HepG2 (cell line): ENCODE results near the gene CYP27A1. TPM values are rescaled to one million over a fixed set of nuclear protein-coding genes. Genes with fewer than 3 reads are reported as not detected.

Experiments used
- ASH2L ChIP-seq: fragments of 300-600, 200-600 bp; sonication (generic); IDR thresholded peaks from 2 replicates; pipeline ENCODE4 v1.7.0; 2017; ENCODE audit warnings: low read depth, mild to moderate bottlenecking, moderate library complexity, mixed read lengths, low read length; ENCODE audit not compliant: insufficient read length
- CBFB ChIP-seq: sonication (generic); formaldehyde crosslinking; IDR thresholded peaks from 2 replicates; pipeline ENCODE4 v1.4.0; 2020; ENCODE audit warnings: missing genetic modification reagents
- MED13 ChIP-seq: sonication (generic); formaldehyde crosslinking; IDR thresholded peaks from 2 replicates; pipeline ENCODE4 v1.5.0; 2020; ENCODE audit warnings: missing genetic modification reagents
- MEIS1 ChIP-seq: sonication (generic); formaldehyde crosslinking; IDR thresholded peaks from 2 replicates; pipeline ENCODE4 v1.9.0; 2021; ENCODE audit warnings: mild to moderate bottlenecking, missing genetic modification reagents, moderate library complexity, borderline replicate concordance
- NFIC ChIP-seq: IDR thresholded peaks from 2 replicates; pipeline ENCODE4 v1.6.1; 2012; ENCODE audit warnings: mild to moderate bottlenecking, low read length, inconsistent platforms
- NKX3-1 ChIP-seq: sonication (generic); formaldehyde crosslinking; IDR thresholded peaks from 2 replicates; pipeline ENCODE4 v1.5.0; 2020; ENCODE audit warnings: missing genetic modification reagents
- NRL ChIP-seq: sonication (generic); formaldehyde crosslinking; IDR thresholded peaks from 2 replicates; pipeline ENCODE4 v1.5.0; 2020; ENCODE audit warnings: missing genetic modification reagents, mild to moderate bottlenecking, moderate library complexity, borderline replicate concordance
- PLRG1 ChIP-seq: fragments of 450-650 bp; conservative IDR thresholded peaks from 2 replicates; pipeline ENCODE4 v1.6.1; 2016
- PPARG ChIP-seq: conservative IDR thresholded peaks from 2 replicates; pipeline ENCODE4 v1.6.1; 2016; ENCODE audit warnings: missing biosample characterization, missing genetic modification reagents
- RARG ChIP-seq: sonication (generic); formaldehyde crosslinking; IDR thresholded peaks from 2 replicates; pipeline ENCODE4 v1.4.0; 2020; ENCODE audit warnings: low read depth, mild to moderate bottlenecking, missing genetic modification reagents
- SP4 ChIP-seq: sonication (generic); formaldehyde crosslinking; IDR thresholded peaks from 2 replicates; pipeline ENCODE4 v1.8.1; 2023; ENCODE audit warnings: mild to moderate bottlenecking, missing genetic modification reagents
- SRY ChIP-seq: sonication (generic); formaldehyde crosslinking; IDR thresholded peaks from 2 replicates; pipeline ENCODE4 v1.8.0; 2022; ENCODE audit warnings: mild to moderate bottlenecking, missing genetic modification reagents
- TCF7L2 ChIP-seq: IDR thresholded peaks from 2 replicates; pipeline ENCODE4 v1.6.1; 2011; ENCODE audit warnings: mild to moderate bottlenecking, low read depth, low read length, moderate library complexity
- TEAD2 ChIP-seq: sonication (generic); formaldehyde crosslinking; IDR thresholded peaks from 2 replicates; pipeline ENCODE4 v1.9.0; 2021; ENCODE audit warnings: missing genetic modification reagents
- XRCC5 ChIP-seq: fragments of 200-400 bp; formaldehyde crosslinking; optimal IDR thresholded peaks from 2 replicates; pipeline ENCODE3; 2017; ENCODE audit warnings: mild to moderate bottlenecking, low read length
- ZFP41 ChIP-seq: sonication (generic); formaldehyde crosslinking; IDR thresholded peaks from 2 replicates; pipeline ENCODE4 v1.4.0; 2020; ENCODE audit warnings: mild to moderate bottlenecking, missing genetic modification reagents, borderline replicate concordance
- ZNF674 ChIP-seq: sonication (generic); formaldehyde crosslinking; IDR thresholded peaks from 2 replicates; pipeline ENCODE4 v1.5.0; 2020; ENCODE audit warnings: low read depth, mild to moderate bottlenecking, missing genetic modification reagents
- ZNF816 ChIP-seq: sonication (generic); formaldehyde crosslinking; IDR thresholded peaks from 2 replicates; pipeline ENCODE4 v1.8.0; 2022; ENCODE audit warnings: missing genetic modification reagents, mild to moderate bottlenecking, borderline replicate concordance
- polyA plus RNA-seq, 8 experiments: library from polyadenylated mRNA; depleted of rRNA in 3 of 8; stranded (reverse) in 7 of 8; unstranded in 1 of 8; fragments of >200 nt; fragmentation: Illumina TruSeq in 4 of 8; extraction: Trizol in 4 of 8; gene quantifications; 2 replicates each; pipeline versions ENCODE4 v1.2.1 to v1.2.3, GENCODE V29; 2011 to 2016; ENCODE audit warnings: low read depth in 4 of 8, missing spikeins in 1 of 8, mixed read lengths in 1 of 8; ENCODE audit not compliant: insufficient read depth in 1 of 8
- total RNA-seq, 5 experiments: library from RNA; depleted of rRNA; stranded (reverse); fragments of >200 nt; fragmentation: Illumina TruSeq; extraction: Trizol; gene quantifications; 2 replicates each; pipeline ENCODE4 v1.2.3, GENCODE V29; 2016; ENCODE audit warnings: low read depth in 1 of 5
- TF ChIP-seq, protein P1 (sequence below): sonication (generic); formaldehyde crosslinking; IDR thresholded peaks from 2 replicates; pipeline ENCODE4 v1.5.0; 2020; ENCODE audit warnings: mild to moderate bottlenecking, missing genetic modification reagents
- TF ChIP-seq, protein P2 (sequence below): sonication (generic); formaldehyde crosslinking; IDR thresholded peaks from 2 replicates; pipeline ENCODE4 v1.4.0; 2020; ENCODE audit warnings: missing genetic modification reagents
- TF ChIP-seq, protein P3 (sequence below): sonication (generic); formaldehyde crosslinking; IDR thresholded peaks from 2 replicates; pipeline ENCODE4 v1.8.1; 2023; ENCODE audit warnings: mild to moderate bottlenecking, missing genetic modification reagents

CYP27A1 gene
- total and polyA plus RNA-seq, 2 of the 13 experiments (the other 11 are each of a cell fraction or from before 2014, with no cell fraction given), result 157 to 266 TPM

DNA sequence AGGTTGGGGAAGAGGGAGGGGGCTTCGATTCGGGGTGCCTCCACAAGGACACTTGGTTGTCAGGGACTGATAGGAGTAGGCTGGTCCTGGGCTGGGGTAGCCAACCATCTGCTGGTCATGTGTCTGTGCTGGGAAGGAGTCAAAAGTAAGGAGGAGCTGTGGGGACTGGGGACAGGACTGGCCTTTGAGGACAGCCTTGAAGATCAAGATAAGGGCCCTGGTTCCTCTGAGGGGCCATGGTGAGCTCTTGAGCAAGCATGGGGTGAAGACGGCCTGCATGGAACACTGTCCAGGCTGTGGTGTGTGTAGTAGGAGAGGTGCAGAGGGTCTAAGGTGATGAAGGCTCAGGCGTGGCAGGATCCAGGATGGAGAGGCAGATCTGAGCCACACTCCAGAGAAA lies 1.7 kb downstream of the CYP27A1 start (continued):
- TF ChIP-seq, protein P1, sequence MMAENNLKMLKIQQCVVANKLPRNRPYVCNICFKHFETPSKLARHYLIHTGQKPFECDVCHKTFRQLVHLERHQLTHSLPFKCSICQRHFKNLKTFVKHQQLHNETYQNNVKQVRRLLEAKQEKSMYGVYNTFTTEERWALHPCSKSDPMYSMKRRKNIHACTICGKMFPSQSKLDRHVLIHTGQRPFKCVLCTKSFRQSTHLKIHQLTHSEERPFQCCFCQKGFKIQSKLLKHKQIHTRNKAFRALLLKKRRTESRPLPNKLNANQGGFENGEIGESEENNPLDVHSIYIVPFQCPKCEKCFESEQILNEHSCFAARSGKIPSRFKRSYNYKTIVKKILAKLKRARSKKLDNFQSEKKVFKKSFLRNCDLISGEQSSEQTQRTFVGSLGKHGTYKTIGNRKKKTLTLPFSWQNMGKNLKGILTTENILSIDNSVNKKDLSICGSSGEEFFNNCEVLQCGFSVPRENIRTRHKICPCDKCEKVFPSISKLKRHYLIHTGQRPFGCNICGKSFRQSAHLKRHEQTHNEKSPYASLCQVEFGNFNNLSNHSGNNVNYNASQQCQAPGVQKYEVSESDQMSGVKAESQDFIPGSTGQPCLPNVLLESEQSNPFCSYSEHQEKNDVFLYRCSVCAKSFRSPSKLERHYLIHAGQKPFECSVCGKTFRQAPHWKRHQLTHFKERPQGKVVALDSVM (CRISPR knock-in tag), result no peak
- TF ChIP-seq ZFP41 (CRISPR knock-in tag), result no peak
- TF ChIP-seq, protein P2, sequence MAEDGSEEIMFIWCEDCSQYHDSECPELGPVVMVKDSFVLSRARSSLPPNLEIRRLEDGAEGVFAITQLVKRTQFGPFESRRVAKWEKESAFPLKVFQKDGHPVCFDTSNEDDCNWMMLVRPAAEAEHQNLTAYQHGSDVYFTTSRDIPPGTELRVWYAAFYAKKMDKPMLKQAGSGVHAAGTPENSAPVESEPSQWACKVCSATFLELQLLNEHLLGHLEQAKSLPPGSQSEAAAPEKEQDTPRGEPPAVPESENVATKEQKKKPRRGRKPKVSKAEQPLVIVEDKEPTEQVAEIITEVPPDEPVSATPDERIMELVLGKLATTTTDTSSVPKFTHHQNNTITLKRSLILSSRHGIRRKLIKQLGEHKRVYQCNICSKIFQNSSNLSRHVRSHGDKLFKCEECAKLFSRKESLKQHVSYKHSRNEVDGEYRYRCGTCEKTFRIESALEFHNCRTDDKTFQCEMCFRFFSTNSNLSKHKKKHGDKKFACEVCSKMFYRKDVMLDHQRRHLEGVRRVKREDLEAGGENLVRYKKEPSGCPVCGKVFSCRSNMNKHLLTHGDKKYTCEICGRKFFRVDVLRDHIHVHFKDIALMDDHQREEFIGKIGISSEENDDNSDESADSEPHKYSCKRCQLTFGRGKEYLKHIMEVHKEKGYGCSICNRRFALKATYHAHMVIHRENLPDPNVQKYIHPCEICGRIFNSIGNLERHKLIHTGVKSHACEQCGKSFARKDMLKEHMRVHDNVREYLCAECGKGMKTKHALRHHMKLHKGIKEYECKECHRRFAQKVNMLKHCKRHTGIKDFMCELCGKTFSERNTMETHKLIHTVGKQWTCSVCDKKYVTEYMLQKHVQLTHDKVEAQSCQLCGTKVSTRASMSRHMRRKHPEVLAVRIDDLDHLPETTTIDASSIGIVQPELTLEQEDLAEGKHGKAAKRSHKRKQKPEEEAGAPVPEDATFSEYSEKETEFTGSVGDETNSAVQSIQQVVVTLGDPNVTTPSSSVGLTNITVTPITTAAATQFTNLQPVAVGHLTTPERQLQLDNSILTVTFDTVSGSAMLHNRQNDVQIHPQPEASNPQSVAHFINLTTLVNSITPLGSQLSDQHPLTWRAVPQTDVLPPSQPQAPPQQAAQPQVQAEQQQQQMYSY (CRISPR knock-in tag), result no peak
- 0 out of 2 replicates have a peak, but pooled peaks have one; percentile 40 for TF ChIP-seq SRY (CRISPR knock-in tag)
- no peak for TF ChIP-seq NFIC
- no peak for TF ChIP-seq SP4 (CRISPR knock-in tag)
- TF ChIP-seq MEIS1, result no peak
- no peak for TF ChIP-seq RARG (CRISPR knock-in tag)
- peak; percentile 30 for TF ChIP-seq XRCC5
- no peak for TF ChIP-seq ASH2L
- TF ChIP-seq MED13 (CRISPR knock-in tag), result no peak
- 0 out of 2 replicates have a peak, but pooled peaks have one; percentile 42 for TF ChIP-seq NRL (CRISPR knock-in tag)
- no peak for TF ChIP-seq TEAD2 (CRISPR knock-in tag)
- no peak for TF ChIP-seq NKX3-1 (CRISPR knock-in tag)
- TF ChIP-seq ZNF674 (CRISPR knock-in tag), result no peak
- TF ChIP-seq PLRG1, result no peak
- no peak for TF ChIP-seq TCF7L2
- no peak for TF ChIP-seq PPARG (CRISPR knock-in tag)
- TF ChIP-seq, protein P3, sequence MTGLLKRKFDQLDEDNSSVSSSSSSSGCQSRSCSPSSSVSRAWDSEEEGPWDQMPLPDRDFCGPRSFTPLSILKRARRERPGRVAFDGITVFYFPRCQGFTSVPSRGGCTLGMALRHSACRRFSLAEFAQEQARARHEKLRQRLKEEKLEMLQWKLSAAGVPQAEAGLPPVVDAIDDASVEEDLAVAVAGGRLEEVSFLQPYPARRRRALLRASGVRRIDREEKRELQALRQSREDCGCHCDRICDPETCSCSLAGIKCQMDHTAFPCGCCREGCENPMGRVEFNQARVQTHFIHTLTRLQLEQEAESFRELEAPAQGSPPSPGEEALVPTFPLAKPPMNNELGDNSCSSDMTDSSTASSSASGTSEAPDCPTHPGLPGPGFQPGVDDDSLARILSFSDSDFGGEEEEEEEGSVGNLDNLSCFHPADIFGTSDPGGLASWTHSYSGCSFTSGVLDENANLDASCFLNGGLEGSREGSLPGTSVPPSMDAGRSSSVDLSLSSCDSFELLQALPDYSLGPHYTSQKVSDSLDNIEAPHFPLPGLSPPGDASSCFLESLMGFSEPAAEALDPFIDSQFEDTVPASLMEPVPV (CRISPR knock-in tag), result no peak
- TF ChIP-seq ZNF816 (CRISPR knock-in tag), result no peak
- no peak for TF ChIP-seq CBFB (CRISPR knock-in tag)
